GM23338 (cell line): Measurements from ENCODE around the gene SPNS3. TPM values are rescaled to one million over a fixed set of nuclear protein-coding genes. Genes with fewer than 3 reads are reported as not detected.

Experiments used
- ATAC-seq: fragments of 200-7000 bp; cut with Tn5 transposase; 3 replicates; pipeline ENCODE4 v1.9.1; 2020
- DNase-seq: peaks from one replicate; pipeline ENCODE4 v3.0.0-alpha.2; 2015; ENCODE audit warnings: low spot score
- H2AFZ ChIP-seq: fragments of 200-600 bp; sonication (generic); 2 replicates; pipeline ENCODE4 v1.8.0; 2016; ENCODE audit warnings: antibody characterized with exemption, mild to moderate bottlenecking, moderate library complexity
- H3F3A ChIP-seq: fragments of 200-600 bp; sonication (generic); replicated peaks from 2 replicates; pipeline ENCODE4 v1.8.0; 2017; ENCODE audit warnings: antibody characterized with exemption, mixed run types, low read depth
- H3K27ac ChIP-seq: fragments of 200-600 bp; sonication (generic); 2 replicates; pipeline ENCODE4 v1.6.1; 2016; ENCODE audit warnings: low read depth
- H3K27me3 ChIP-seq: fragments of 200-600 bp; sonication (generic); 2 replicates; pipeline ENCODE4 v1.8.0; 2016; ENCODE audit warnings: mild to moderate bottlenecking, mixed run types, moderate library complexity; ENCODE audit not compliant: insufficient read depth
- H3K36me3 ChIP-seq: fragments of 200-600 bp; sonication (generic); 2 replicates; pipeline ENCODE4 v1.8.0; 2016; ENCODE audit warnings: mild to moderate bottlenecking; ENCODE audit not compliant: insufficient read depth
- H3K4me1 ChIP-seq: fragments of 200-600 bp; sonication (generic); 2 replicates; pipeline ENCODE4 v1.8.0; 2016; ENCODE audit warnings: mild to moderate bottlenecking, moderate library complexity; ENCODE audit not compliant: insufficient read depth
- H3K4me2 ChIP-seq: fragments of 200-600 bp; sonication (generic); 2 replicates; pipeline ENCODE4 v1.7.1; 2017; ENCODE audit warnings: mixed run types
- H3K4me3 ChIP-seq: fragments of 200-600 bp; sonication (generic); 2 replicates; pipeline ENCODE4 v1.6.1; 2016; ENCODE audit warnings: mixed run types
- H3K79me2 ChIP-seq: fragments of 200-600 bp; sonication (generic); replicated peaks from 2 replicates; pipeline ENCODE4 v1.8.0; 2017; ENCODE audit warnings: mild to moderate bottlenecking; ENCODE audit not compliant: insufficient read depth
- H3K9me2 ChIP-seq: fragments of 200-600 bp; sonication (generic); 2 replicates; pipeline ENCODE4 v1.8.0; 2017; ENCODE audit not compliant: insufficient read depth
- H4K20me1 ChIP-seq: fragments of 200-600 bp; sonication (generic); replicated peaks from 2 replicates; pipeline ENCODE4 v1.8.0; 2017; ENCODE audit warnings: mild to moderate bottlenecking; ENCODE audit not compliant: insufficient read depth
- H3K27ac Mint-ChIP-seq: 2 replicates; pipeline ENCODE4 v1.8.0; 2020; ENCODE audit warnings: inconsistent platforms, mild to moderate bottlenecking, moderate library complexity, mixed read lengths
- H3K27me3 Mint-ChIP-seq: 3 replicates; pipeline ENCODE4 v1.8.0; 2022; ENCODE audit warnings: low read depth, mild to moderate bottlenecking, moderate library complexity, mixed read lengths, inconsistent platforms; ENCODE audit not compliant: insufficient read depth, poor library complexity
- H3K36me3 Mint-ChIP-seq: 3 replicates; pipeline ENCODE4 v1.8.0; 2021; ENCODE audit warnings: low read depth, mild to moderate bottlenecking, inconsistent platforms, moderate library complexity, mixed read lengths
- H3K4me1 Mint-ChIP-seq: 3 replicates; pipeline ENCODE4 v1.8.0; 2020; ENCODE audit warnings: mild to moderate bottlenecking, inconsistent platforms, mixed read lengths
- H3K4me3 Mint-ChIP-seq: 3 replicates; pipeline ENCODE4 v1.8.0; 2021; ENCODE audit warnings: moderate library complexity, mild to moderate bottlenecking, inconsistent platforms, mixed read lengths
- H3K9me3 Mint-ChIP-seq: 3 replicates; pipeline ENCODE4 v1.8.0; 2020; ENCODE audit warnings: moderate library complexity, mild to moderate bottlenecking, inconsistent platforms, mixed read lengths
- CREB1 ChIP-seq: fragments of 250-450 bp; sonication (Bioruptor Pico); IDR thresholded peaks from 2 replicates; pipeline ENCODE4 v1.5.0; 2020; ENCODE audit warnings: low read depth, mild to moderate bottlenecking, moderate library complexity
- EZH2 ChIP-seq: fragments of 200-600 bp; sonication (generic); IDR thresholded peaks from one replicate; pipeline ENCODE4 v1.8.0; 2017; ENCODE audit warnings: antibody characterized with exemption, mild to moderate bottlenecking, low read depth; ENCODE audit not compliant: unreplicated experiment
- EZH2phosphoT487 ChIP-seq: fragments of 200-600 bp; sonication (generic); IDR thresholded peaks from one replicate; pipeline ENCODE4 v1.8.1; 2018; ENCODE audit warnings: antibody characterized with exemption; ENCODE audit not compliant: unreplicated experiment
- JUNB ChIP-seq: IDR thresholded peaks from one replicate; pipeline ENCODE4 v1.6.1; 2016; ENCODE audit warnings: antibody characterized with exemption; ENCODE audit not compliant: unreplicated experiment
- NANOG ChIP-seq: IDR thresholded peaks from 2 replicates; pipeline ENCODE4 v1.6.1; 2016; ENCODE audit warnings: antibody characterized with exemption, borderline replicate concordance
- POLR2AphosphoS5 ChIP-seq: IDR thresholded peaks from 2 replicates; pipeline ENCODE4 v1.6.1; 2016; ENCODE audit warnings: antibody characterized with exemption, low read depth
- STAT1 ChIP-seq: IDR thresholded peaks from one replicate; pipeline ENCODE4 v1.6.1; 2016; ENCODE audit warnings: antibody characterized with exemption; ENCODE audit not compliant: unreplicated experiment
- ZNF114 ChIP-seq: fragments of 250-450 bp; sonication (Bioruptor Pico); IDR thresholded peaks from 2 replicates; pipeline ENCODE4 v1.5.0; 2020; ENCODE audit warnings: mild to moderate bottlenecking, moderate library complexity
- ZNF331 ChIP-seq: fragments of 250-450 bp; sonication (Bioruptor Pico); IDR thresholded peaks from 2 replicates; pipeline ENCODE4 v1.5.0; 2020; ENCODE audit warnings: low read depth, mild to moderate bottlenecking, moderate library complexity
- ZNF462 ChIP-seq: fragments of 250-450 bp; sonication (Bioruptor Pico); IDR thresholded peaks from 2 replicates; pipeline ENCODE4 v1.5.0; 2020; ENCODE audit warnings: mild to moderate bottlenecking, moderate library complexity
- polyA plus RNA-seq: library from polyadenylated mRNA; unstranded; fragments of >200 nt; fragmentation: Nextera tagmentation; extraction: Ambion mirVana; gene quantifications from 2 replicates; pipeline ENCODE4 v1.2.1, GENCODE V29; 2016
- total RNA-seq: library from RNA; depleted of rRNA; stranded (reverse); fragments of >200 nt; shearing (Covaris generic); gene quantifications from 2 replicates; pipeline ENCODE4 v1.2.3, GENCODE V29; 2014
- TF ChIP-seq, protein P1 (sequence below), 2 experiments: fragments of 200-600 bp in 1 of 2; sonication (generic) in 1 of 2; conservative IDR thresholded peaks; 2 replicates each; pipeline versions ENCODE4 v1.5.1 to v1.6.1; 2016 to 2017; ENCODE audit warnings: antibody characterized with exemption in 2 of 2, low read depth in 2 of 2, mild to moderate bottlenecking in 2 of 2, moderate library complexity in 1 of 2
- TF ChIP-seq, protein P2 (sequence below): IDR thresholded peaks from one replicate; pipeline ENCODE4 v1.6.1; 2018; ENCODE audit warnings: antibody characterized with exemption; ENCODE audit not compliant: unreplicated experiment
- TF ChIP-seq, protein P3 (sequence below): IDR thresholded peaks from 2 replicates; pipeline ENCODE4 v1.6.1; 2016; ENCODE audit warnings: antibody characterized with exemption

SPNS3 gene
- total and polyA plus RNA-seq, 2 experiments from 2014 or later: not detected

DNA sequence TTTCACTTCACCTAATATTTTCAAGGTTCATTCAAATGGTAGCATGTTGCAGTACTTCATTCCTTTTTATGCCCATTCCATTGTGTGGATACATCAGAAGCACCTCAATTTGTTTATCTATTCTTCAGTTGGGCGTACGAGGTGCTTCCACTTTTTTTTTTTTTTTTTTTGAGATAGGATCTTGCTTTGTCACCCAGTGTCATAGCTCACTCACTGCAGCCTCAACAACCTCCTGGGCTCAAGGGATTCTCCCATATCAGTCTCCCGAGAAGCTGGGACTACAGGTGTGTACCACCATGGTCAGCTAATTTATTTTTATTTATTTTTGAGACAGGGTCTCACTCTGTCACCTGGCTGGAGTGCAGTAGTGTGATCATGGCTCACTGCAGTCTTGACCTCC is 22.5 kb upstream of the SPNS3 start:
- Mint-ChIP-seq H3K4me3 (no peak overlapping the region), H3K27ac (no peak overlapping the region), H3K9me3 (no peaks in the 10 kb centered on the region), H3K36me3 (no peaks in the 10 kb centered on the region), H3K4me1 (peaks cover 7% of the 10 kb centered on the region; the same call in 2 of the 3 replicates), H3K27me3 (peaks cover 4% of the 10 kb centered on the region)
- no peaks in the 10 kb centered on the region for H4K20me1 ChIP-seq
- H3K27ac ChIP-seq: no peak overlapping the region
- no peak overlapping the region for H3K4me3 ChIP-seq
- H3K79me2 ChIP-seq: no peaks in the 10 kb centered on the region
- ATAC-seq (no peak), DNase-seq (no peak)
- no peaks in the 10 kb centered on the region for H3K27me3 ChIP-seq
- no peak overlapping the region for H2AFZ ChIP-seq
- H3K9me2 ChIP-seq: no peaks in the 10 kb centered on the region
- no peaks in the 10 kb centered on the region for H3K36me3 ChIP-seq
- TF ChIP-seq ZNF462 (CRISPR knock-in tag) (no peak), NANOG (no peak), POLR2AphosphoS5 (no peak), ZNF331 (CRISPR knock-in tag) (no peak), ZNF114 (no peak), EZH2phosphoT487 (no peak), STAT1 (no peak), EZH2 (no peak), CREB1 (CRISPR knock-in tag) (no peak), JUNB (no peak)
- TF ChIP-seq, protein P1, sequence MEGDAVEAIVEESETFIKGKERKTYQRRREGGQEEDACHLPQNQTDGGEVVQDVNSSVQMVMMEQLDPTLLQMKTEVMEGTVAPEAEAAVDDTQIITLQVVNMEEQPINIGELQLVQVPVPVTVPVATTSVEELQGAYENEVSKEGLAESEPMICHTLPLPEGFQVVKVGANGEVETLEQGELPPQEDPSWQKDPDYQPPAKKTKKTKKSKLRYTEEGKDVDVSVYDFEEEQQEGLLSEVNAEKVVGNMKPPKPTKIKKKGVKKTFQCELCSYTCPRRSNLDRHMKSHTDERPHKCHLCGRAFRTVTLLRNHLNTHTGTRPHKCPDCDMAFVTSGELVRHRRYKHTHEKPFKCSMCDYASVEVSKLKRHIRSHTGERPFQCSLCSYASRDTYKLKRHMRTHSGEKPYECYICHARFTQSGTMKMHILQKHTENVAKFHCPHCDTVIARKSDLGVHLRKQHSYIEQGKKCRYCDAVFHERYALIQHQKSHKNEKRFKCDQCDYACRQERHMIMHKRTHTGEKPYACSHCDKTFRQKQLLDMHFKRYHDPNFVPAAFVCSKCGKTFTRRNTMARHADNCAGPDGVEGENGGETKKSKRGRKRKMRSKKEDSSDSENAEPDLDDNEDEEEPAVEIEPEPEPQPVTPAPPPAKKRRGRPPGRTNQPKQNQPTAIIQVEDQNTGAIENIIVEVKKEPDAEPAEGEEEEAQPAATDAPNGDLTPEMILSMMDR (conservative IDR thresholded peaks at IDR 0.05; ENCODE audit: low read depth in 2 of 2): no peak
- TF ChIP-seq, protein P2, sequence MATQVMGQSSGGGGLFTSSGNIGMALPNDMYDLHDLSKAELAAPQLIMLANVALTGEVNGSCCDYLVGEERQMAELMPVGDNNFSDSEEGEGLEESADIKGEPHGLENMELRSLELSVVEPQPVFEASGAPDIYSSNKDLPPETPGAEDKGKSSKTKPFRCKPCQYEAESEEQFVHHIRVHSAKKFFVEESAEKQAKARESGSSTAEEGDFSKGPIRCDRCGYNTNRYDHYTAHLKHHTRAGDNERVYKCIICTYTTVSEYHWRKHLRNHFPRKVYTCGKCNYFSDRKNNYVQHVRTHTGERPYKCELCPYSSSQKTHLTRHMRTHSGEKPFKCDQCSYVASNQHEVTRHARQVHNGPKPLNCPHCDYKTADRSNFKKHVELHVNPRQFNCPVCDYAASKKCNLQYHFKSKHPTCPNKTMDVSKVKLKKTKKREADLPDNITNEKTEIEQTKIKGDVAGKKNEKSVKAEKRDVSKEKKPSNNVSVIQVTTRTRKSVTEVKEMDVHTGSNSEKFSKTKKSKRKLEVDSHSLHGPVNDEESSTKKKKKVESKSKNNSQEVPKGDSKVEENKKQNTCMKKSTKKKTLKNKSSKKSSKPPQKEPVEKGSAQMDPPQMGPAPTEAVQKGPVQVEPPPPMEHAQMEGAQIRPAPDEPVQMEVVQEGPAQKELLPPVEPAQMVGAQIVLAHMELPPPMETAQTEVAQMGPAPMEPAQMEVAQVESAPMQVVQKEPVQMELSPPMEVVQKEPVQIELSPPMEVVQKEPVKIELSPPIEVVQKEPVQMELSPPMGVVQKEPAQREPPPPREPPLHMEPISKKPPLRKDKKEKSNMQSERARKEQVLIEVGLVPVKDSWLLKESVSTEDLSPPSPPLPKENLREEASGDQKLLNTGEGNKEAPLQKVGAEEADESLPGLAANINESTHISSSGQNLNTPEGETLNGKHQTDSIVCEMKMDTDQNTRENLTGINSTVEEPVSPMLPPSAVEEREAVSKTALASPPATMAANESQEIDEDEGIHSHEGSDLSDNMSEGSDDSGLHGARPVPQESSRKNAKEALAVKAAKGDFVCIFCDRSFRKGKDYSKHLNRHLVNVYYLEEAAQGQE: no peak
- TF ChIP-seq, protein P3, sequence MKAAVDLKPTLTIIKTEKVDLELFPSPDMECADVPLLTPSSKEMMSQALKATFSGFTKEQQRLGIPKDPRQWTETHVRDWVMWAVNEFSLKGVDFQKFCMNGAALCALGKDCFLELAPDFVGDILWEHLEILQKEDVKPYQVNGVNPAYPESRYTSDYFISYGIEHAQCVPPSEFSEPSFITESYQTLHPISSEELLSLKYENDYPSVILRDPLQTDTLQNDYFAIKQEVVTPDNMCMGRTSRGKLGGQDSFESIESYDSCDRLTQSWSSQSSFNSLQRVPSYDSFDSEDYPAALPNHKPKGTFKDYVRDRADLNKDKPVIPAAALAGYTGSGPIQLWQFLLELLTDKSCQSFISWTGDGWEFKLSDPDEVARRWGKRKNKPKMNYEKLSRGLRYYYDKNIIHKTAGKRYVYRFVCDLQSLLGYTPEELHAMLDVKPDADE: no peak
- peaks cover 6% of the 10 kb centered on the region; the same call in 1 of the 2 replicates for H3K4me1 ChIP-seq
- H3K4me2 ChIP-seq: no peak overlapping the region
- no peaks in the 10 kb centered on the region; the same call in 1 of the 2 replicates for H3F3A ChIP-seq
